ENCODE measurements around the gene FBLL1.

GRCh38 chr5:168530621-168531150, 1.6 kb downstream of the FBLL1 start:
- TF ChIP-seq CTCF (IDR thresholded peaks at IDR 0.05; ENCODE audit: low read length) (no peak), EZH2 (IDR thresholded peaks at IDR 0.05; ENCODE audit: borderline replicate concordance, low read length) (no peak)
